Stomach smooth muscle (tissue), 2 donors: Measurements from ENCODE around the gene STK11.
A peak's percentile ranks its signal among the peaks of the same experiment; 100 is the strongest.

Experiments
- H3K27ac ChIP-seq: one replicate; pipeline ENCODE4 v1.7.0; 2013; ENCODE audit warnings: mild to moderate bottlenecking, low read length, inconsistent platforms
- H3K27me3 ChIP-seq, 2 donors: one replicate each; pipeline ENCODE4 v1.7.0; 2013; ENCODE audit warnings: low read length in 2 of 2; ENCODE audit not compliant: insufficient read depth in 2 of 2, control insufficient read depth in 1 of 2
- H3K36me3 ChIP-seq, 2 donors: one replicate each; pipeline ENCODE4 v1.7.0; 2013; ENCODE audit warnings: low read length in 2 of 2; ENCODE audit not compliant: control insufficient read depth in 2 of 2, insufficient read depth in 2 of 2
- H3K4me1 ChIP-seq: one replicate; pipeline ENCODE4 v1.7.0; 2013; ENCODE audit warnings: low read length; ENCODE audit not compliant: control insufficient read depth, insufficient read depth
- H3K4me3 ChIP-seq, 2 donors: one replicate each; pipeline ENCODE4 v1.7.0; 2013; ENCODE audit warnings: low read length in 2 of 2
- H3K9ac ChIP-seq, 2 donors: one replicate each; pipeline ENCODE4 v1.7.0; 2013; ENCODE audit warnings: low read length in 2 of 2, mild to moderate bottlenecking in 1 of 2
- H3K9me3 ChIP-seq, 2 donors: one replicate each; pipeline ENCODE4 v1.7.0; 2013; ENCODE audit warnings: low read length in 2 of 2; ENCODE audit not compliant: control insufficient read depth in 2 of 2
- donor health status: healthy.
- donor health status: Pancreatic carcinoma.

The STK11 gene

GRCh38 chr19:1256646-1257474, 51.3 kb downstream of the STK11 start:
- peaks cover 23 to 30% of the 10 kb centered on the region in 2 donors for H3K36me3 ChIP-seq
- no peak overlapping the region for H3K27ac ChIP-seq
- no peaks in the 10 kb centered on the region for H3K27me3 ChIP-seq
- no peaks in the 10 kb centered on the region for H3K9me3 ChIP-seq
- peaks cover 83% of the 10 kb centered on the region for H3K4me1 ChIP-seq
- no peak overlapping the region for H3K9ac ChIP-seq
- H3K4me3 ChIP-seq = no peak overlapping the region

DNA sequence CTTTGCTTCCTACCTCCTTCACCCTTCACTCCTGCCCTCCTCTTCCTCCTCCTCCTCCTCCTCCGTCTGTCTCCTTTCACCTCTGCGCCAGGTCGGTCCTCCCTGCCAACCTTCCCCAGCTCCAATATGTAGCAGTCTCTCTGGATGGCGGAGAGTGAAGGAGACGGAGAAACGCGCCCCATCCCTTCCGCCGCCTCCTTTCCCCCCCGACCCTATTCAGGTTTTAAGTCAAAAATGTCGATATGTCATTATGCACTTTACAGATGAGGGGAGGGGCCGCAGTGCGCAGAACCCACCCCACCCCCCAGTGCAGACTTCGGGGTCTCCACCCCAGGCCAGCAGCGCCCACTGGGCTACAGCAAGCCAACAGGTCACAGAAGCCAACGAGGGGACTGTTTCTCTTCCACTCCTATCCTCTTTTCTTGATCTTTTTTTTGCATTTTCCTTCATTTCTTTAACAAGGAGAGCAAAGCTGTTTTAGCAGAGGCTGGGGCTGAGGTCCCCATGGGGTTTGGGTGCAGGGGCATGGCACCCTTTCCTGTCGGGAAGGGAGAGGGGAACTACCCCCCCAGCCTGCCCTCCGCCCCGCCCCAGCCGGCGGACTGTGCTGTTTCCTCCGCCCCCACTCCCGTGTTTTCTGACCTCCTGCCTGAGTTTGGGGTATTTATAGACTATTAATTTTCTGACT, 52.0 kb downstream of the STK11 start:
- no peaks in the 10 kb centered on the region for H3K27me3 ChIP-seq
- H3K4me1 ChIP-seq = peaks cover 83% of the 10 kb centered on the region
- no peak overlapping the region for H3K4me3 ChIP-seq
- peaks cover 23 to 29% of the 10 kb centered on the region in 2 donors for H3K36me3 ChIP-seq
- no peak overlapping the region for H3K9ac ChIP-seq
- H3K9me3 ChIP-seq = no peaks in the 10 kb centered on the region
- peak overlapping the region; percentile 46 for H3K27ac ChIP-seq

GRCh38 chr19:1258163-1258492, 52.5 kb downstream of the STK11 start:
- no peak overlapping the region for H3K9ac ChIP-seq
- peak overlapping the region; percentile 46 for H3K27ac ChIP-seq

DNA sequence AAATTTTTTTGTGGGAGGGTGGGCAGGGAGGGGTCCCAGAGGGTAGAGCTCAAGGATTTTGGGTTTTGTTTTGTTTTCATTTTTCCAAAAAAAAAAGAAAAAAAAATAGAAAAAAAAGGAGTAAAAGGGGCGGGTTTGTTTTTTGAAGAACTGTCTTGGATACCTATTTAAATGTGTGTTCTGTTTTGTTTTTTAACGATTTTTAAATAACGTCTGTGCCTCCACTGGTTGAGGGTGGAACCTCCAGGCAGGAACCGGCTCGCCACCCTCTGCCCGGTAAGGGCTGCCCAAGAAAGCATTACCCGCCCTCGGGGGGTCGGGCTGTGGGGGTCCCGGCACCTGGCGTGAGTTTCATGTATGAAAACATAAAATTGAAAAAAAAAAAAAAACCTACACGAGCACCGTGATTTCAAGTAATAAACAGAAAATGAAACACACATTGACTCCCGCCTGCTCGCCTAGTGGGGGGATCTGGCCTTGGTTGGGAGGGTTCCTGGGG, 53.2 kb downstream of the STK11 start:
- H3K9ac ChIP-seq = peak overlapping the region in 1 of 2 donors; percentile 28
- no peaks in the 10 kb centered on the region for H3K9me3 ChIP-seq
- no peaks in the 10 kb centered on the region for H3K27me3 ChIP-seq
- H3K4me1 ChIP-seq = peaks cover 76% of the 10 kb centered on the region
- peaks cover 23 to 29% of the 10 kb centered on the region in 2 donors for H3K36me3 ChIP-seq
- H3K27ac ChIP-seq = peak overlapping the region; percentile 82
- peak overlapping the region in 1 of 2 donors; percentile 29 for H3K4me3 ChIP-seq

More at GRCh38 chr19:1258163-1258492, 52.5 kb downstream of the STK11 start:
- Histone ChIP-seq H3K4me1 (peaks cover 81% of the 10 kb centered on the region), H3K36me3 (peaks cover 23 to 29% of the 10 kb centered on the region in 2 donors), H3K27me3 (no peaks in the 10 kb centered on the region), H3K9me3 (no peaks in the 10 kb centered on the region), H3K4me3 (no peak overlapping the region)

DNA sequence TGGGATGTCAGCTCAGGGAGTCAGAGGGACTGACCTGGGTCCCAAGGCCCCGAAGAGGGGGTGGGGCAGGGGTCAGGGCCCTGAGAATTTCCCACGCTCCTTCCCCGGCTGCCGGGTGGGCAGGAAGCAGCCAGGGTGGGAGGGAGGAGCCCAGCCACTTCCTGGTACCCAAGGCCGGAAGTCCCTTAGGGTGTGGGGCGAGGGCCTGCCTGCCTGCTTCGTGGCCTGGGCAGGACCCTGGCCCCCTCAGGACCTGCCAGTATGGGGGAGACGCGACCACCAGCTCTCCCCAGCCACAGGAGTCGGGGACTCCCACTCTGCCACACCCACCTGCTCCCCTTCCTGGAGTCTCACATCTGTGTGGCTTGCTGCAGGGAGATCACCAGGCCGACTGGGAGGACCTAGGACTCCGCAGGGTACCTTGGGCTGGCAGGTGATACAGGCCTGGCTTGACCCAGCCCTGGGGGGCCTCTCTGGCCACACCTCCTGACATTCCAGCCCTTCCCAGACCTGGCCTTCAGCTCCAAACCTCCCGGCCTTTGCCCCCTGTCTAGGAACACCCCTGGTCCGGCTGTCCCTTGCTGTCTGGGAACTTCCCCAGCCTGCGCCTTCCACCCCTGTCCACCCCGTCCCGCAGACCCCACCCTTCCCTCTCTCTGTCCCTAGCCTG, 53.8 kb downstream of the STK11 start:
- Histone ChIP-seq H3K27ac (peak overlapping the region; percentile 82), H3K9me3 (no peaks in the 10 kb centered on the region), H3K9ac (peak overlapping the region; percentile 28 to 58), H3K4me1 (peaks cover 70% of the 10 kb centered on the region), H3K36me3 (peaks cover 22 to 28% of the 10 kb centered on the region in 2 donors), H3K27me3 (no peaks in the 10 kb centered on the region), H3K4me3 (peak overlapping the region in 1 of 2 donors; percentile 29)

DNA sequence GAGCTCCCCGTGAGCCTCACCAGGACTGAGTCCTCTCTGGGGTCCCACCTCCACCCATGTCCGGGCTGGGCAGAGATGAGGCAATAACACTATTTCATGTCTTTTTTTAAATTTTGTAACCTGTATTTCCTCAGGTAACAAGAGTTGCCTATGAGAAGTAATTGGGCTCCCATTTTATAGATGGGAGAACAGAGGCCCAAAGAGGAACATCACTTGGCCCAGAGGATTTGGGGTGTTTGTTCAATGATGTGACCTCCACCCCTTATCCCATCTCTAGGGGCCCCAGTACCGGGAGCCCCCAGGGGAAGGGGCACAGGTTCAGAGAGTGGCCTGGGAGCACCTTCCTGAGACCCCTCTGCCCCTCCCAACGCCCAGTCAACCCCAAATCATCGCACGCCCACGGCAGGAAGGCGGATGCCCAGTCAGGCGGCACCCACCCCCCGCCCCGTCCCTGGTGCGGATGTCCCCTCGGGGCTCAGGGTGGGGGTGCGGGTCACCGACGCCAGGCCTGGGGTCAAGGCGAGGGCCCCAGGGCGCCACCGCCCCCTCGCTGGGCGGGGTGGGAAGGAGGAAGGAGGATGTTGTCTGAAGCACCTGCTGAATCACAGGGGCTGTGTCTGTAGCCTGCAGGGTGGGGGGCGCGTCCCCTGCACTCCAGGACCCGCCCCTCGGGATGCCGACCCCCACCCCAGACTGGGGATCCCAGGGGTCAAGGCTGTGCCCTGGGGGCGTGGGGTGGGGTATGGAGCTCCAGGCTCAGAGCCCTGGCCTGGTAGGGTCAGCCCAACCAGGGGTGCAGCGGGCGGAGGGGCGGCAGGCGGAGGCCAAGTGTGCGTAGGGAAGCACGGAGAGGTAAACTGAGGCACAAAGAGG, 54.5 kb downstream of the STK11 start:
- H3K4me3 ChIP-seq = peak overlapping the region in 1 of 2 donors; percentile 81
- H3K9ac ChIP-seq = peak overlapping the region in 1 of 2 donors; percentile 5
- H3K9me3 ChIP-seq = no peaks in the 10 kb centered on the region
- H3K27me3 ChIP-seq = no peaks in the 10 kb centered on the region
- H3K36me3 ChIP-seq = peaks cover 14 to 20% of the 10 kb centered on the region in 2 donors
- H3K27ac ChIP-seq = peak overlapping the region; percentile 82
- H3K4me1 ChIP-seq = peaks cover 68% of the 10 kb centered on the region

GRCh38 chr19:1260749-1261537, 55.4 kb downstream of the STK11 start:
- Histone ChIP-seq H3K4me3 (peak overlapping the region; percentile 68 to 81), H3K27me3 (no peaks in the 10 kb centered on the region), H3K4me1 (peaks cover 68% of the 10 kb centered on the region)

DNA sequence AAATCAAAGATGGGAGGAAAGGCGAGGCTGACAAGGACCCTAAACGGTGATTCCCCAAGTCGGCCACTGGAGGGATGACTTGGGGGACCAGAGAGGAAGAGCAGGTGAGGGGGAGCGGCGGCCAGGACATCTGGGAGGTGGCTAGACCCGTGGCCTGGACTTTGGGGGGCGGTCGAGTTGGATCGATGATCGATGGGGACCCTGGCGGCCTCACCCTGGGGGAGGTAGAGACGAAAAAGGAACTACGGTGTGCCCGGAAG, 55.9 kb downstream of the STK11 start:
- H3K9me3 ChIP-seq = no peaks in the 10 kb centered on the region
- peak overlapping the region; percentile 68 to 81 for H3K4me3 ChIP-seq
- peaks cover 5 to 9% of the 10 kb centered on the region in 2 donors for H3K36me3 ChIP-seq
- no peaks in the 10 kb centered on the region for H3K27me3 ChIP-seq
- peak overlapping the region; percentile 86 for H3K27ac ChIP-seq
- peak overlapping the region; percentile 72 to 73 for H3K9ac ChIP-seq
- H3K4me1 ChIP-seq = peaks cover 72% of the 10 kb centered on the region

More at GRCh38 chr19:1260749-1261537, 55.4 kb downstream of the STK11 start:
- H3K27ac ChIP-seq = peak overlapping the region; percentile 86
- H3K9ac ChIP-seq = peak overlapping the region; percentile 72 to 73
- H3K9me3 ChIP-seq = no peaks in the 10 kb centered on the region
- peaks cover 6 to 12% of the 10 kb centered on the region in 2 donors for H3K36me3 ChIP-seq

GRCh38 chr19:1261798-1262622, 56.4 kb downstream of the STK11 start:
- no peaks in the 10 kb centered on the region for H3K9me3 ChIP-seq
- H3K27me3 ChIP-seq = no peaks in the 10 kb centered on the region
- H3K36me3 ChIP-seq = peaks cover 2 to 4% of the 10 kb centered on the region in 2 donors
- peak overlapping the region; percentile 72 to 73 for H3K9ac ChIP-seq
- peak overlapping the region; percentile 86 for H3K27ac ChIP-seq
- H3K4me3 ChIP-seq = peak overlapping the region in 1 of 2 donors; percentile 81
- H3K4me1 ChIP-seq = peaks cover 72% of the 10 kb centered on the region
